Lower leg skin (tissue), 4 donors: ENCODE data around the gene CLDN9. TPM values are rescaled to one million over a fixed set of nuclear protein-coding genes. Genes with fewer than 3 reads are reported as not detected.

Experiments used
- DNase-seq, 2 donors: peaks; one replicate each; pipeline ENCODE4 v3.0.0-alpha.2; 2019; ENCODE audit warnings: low spot score in 2 of 2
- H3K4me3 ChIP-seq: fragments of 200-600 bp; sonication (generic); 2 replicates; pipeline ENCODE4 v1.5.1; 2017; ENCODE audit warnings: mild to moderate bottlenecking, low read depth; ENCODE audit not compliant: poor library complexity, severe bottlenecking
- POLR2A ChIP-seq, 2 donors: fragments of 450-650 bp; IDR thresholded peaks; one replicate each; pipeline ENCODE4 v1.6.1; 2016 to 2017; ENCODE audit warnings: antibody characterized with exemption in 2 of 2, mild to moderate bottlenecking in 1 of 2, moderate library complexity in 1 of 2
- WGBS, 2 donors: methylation state at CpG; one replicate each; pipeline ENCODE4 v1.1.5; 2018; 5-methylcytosine and 5-hydroxymethylcytosine counted together
- intact Hi-C: fragments of 100-400 bp; cut with DNase I; formaldehyde crosslinking; loops from one replicate; pipeline ENCODE4 v1.15.0; 2023; ENCODE audit warnings: low total_unique reads
- total RNA-seq, 4 donors: library from RNA; depleted of rRNA; stranded (reverse); fragments of >200 nt; gene quantifications; one replicate each; pipeline ENCODE4 v1.1.0, GENCODE V29; 2016
- TF ChIP-seq, protein P1 (sequence below), 3 donors: fragments of 450-650 bp; IDR thresholded peaks; one replicate each; pipeline ENCODE4 v1.5.1; 2016; ENCODE audit warnings: antibody characterized with exemption in 3 of 3, mild to moderate bottlenecking in 3 of 3, moderate library complexity in 2 of 3

Gene CLDN9
- total RNA-seq, 4 donors from 2014 or later: 0.15 to 0.23 TPM; not detected in 2

DNA sequence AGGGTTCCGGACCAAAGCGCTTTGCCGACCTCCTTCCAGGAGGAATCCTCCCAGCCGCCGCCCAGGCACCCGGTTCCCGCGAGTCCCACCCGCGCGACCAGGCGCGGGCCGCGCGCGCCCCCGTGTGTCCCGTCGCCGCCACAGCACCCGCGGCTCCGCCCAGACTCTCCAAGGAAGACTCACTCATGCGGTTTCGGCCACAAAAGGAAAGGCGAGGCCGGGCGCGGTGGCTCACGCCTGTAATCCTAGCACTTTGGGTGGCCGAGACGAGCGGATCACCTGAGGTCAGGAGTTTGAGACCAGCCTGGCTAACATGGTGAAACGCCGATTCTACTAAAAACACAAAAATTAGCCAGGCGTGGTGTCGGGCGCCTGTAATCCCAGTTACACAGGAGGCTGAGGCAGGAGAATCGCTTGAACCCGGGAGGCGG is 29.0 kb upstream of the CLDN9 start:
- 9 to 16% methylated on average over 23 to 42 of the region's 42 CpGs for WGBS, 2 donors
- TF ChIP-seq, protein P1, sequence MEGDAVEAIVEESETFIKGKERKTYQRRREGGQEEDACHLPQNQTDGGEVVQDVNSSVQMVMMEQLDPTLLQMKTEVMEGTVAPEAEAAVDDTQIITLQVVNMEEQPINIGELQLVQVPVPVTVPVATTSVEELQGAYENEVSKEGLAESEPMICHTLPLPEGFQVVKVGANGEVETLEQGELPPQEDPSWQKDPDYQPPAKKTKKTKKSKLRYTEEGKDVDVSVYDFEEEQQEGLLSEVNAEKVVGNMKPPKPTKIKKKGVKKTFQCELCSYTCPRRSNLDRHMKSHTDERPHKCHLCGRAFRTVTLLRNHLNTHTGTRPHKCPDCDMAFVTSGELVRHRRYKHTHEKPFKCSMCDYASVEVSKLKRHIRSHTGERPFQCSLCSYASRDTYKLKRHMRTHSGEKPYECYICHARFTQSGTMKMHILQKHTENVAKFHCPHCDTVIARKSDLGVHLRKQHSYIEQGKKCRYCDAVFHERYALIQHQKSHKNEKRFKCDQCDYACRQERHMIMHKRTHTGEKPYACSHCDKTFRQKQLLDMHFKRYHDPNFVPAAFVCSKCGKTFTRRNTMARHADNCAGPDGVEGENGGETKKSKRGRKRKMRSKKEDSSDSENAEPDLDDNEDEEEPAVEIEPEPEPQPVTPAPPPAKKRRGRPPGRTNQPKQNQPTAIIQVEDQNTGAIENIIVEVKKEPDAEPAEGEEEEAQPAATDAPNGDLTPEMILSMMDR (IDR thresholded peaks at IDR 0.05): no peak
- no peak for TF ChIP-seq POLR2A (IDR thresholded peaks at IDR 0.05)
- intact Hi-C loops: no loop called here
- no peak overlapping the region for H3K4me3 ChIP-seq
- peak; percentile 68 to 95 for DNase-seq

DNA sequence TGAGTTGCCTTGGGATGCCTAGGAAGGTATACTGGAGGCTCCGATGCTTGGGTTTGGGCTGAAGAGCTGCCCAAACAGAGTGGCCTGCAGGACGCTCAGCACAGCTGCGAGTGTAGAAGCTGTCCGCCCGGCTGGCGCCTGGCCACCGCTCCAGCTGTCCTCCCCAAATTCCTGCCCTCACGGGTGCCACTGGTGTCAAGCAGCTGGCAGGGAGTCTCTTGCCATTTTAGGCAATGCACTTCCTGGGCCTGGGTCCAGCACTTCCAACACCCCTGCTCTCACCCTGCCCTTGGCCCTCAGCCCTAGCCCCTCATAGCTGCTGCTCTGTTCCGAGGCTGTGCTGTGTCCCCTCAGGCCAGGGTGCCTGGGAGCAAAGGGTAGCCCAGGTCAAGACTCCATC is 27.3 kb upstream of the CLDN9 start:
- WGBS, 2 donors: 58 to 61% methylated on average over 9 of the region's 9 CpGs
- no peak for DNase-seq
- intact Hi-C loops: no loop called here
- H3K4me3 ChIP-seq: no peak overlapping the region
- TF ChIP-seq, protein P1 (IDR thresholded peaks at IDR 0.05): no peak
- no peak for TF ChIP-seq POLR2A (IDR thresholded peaks at IDR 0.05)

DNA sequence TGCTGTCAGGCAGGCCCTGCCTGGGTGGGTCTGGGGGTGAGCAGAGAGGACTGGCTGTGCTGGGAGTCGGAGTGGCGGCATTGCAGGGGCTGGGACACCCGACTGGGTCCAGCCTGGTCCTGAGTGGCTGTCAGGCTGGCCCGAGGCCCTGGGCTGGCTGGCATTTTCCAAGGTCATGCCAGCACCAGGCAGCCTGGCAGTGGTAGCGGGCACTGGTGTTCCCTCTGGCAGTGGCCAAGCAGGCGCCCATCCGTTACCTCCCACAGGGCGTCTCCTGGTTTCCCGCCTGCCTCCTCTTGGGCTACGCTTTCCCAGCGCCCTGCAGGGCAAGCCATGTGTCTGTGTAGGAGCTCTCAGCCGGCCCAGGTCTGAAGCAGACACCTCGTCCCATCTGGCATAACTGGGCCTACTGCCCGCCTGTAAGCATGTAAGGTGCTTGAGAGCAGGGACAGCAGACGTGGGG is 26.8 kb upstream of the CLDN9 start:
- intact Hi-C loops: no loop called here
- no peak for DNase-seq
- no peak overlapping the region for H3K4me3 ChIP-seq
- WGBS, 2 donors: 50 to 72% methylated on average over 5 to 15 of the region's 15 CpGs
- TF ChIP-seq, protein P1 (IDR thresholded peaks at IDR 0.05): no peak
- TF ChIP-seq POLR2A (IDR thresholded peaks at IDR 0.05): no peak

DNA sequence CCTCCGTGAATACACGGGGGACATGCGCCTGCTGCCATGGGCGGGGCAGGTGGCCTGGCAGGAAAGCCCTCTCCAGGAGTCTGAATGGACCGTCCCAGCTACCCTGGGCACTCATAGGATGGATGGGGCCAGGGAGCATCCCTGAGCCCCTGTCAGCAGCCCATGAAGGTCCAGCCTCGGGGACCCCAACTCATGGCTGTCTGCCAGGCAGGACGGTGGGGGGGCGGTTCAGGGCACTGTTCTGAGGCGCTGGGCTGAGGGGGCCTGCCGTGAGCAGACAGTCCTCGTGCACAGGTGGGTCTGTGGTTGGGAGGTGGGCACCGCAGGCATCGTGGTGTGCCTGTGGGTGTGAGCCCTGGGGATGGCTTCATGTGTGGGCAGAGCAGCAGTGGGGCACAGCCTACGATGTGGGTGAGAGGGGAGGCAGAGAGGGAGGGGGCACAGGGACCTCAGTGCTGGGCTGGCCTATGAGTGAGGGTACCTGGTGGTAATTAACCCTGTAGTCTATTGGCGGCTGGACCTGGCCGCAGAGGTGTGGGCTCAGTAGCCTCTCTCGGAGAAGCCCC is 26.0 kb upstream of the CLDN9 start:
- intact Hi-C loops: no loop called here
- 59 to 64% methylated on average over 14 to 15 of the region's 17 CpGs for WGBS, 2 donors
- TF ChIP-seq, protein P1 (IDR thresholded peaks at IDR 0.05): no peak
- no peak for TF ChIP-seq POLR2A (IDR thresholded peaks at IDR 0.05)
- DNase-seq: no peak
- H3K4me3 ChIP-seq: no peak overlapping the region

DNA sequence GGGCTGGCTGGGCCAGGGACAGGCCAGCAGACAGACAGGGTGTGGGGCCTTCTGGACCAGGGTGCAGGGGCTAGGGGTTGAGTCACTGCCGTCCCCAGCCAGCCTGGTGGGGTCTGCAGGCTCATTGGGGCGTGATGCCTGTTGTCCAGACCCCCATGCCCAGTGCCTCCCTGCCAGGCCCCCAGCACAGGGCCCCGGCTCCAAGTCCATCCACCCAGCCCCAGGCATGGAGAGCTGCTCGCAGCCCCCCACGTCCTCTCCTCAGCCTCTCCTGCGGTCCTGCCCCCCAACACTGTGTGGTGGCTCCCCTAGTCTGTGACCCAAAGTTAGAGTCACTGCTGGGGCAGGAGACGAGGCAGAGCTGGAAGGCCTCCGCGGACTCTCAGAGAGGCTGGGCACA is 25.4 kb upstream of the CLDN9 start:
- WGBS, 2 donors: 74 to 89% methylated on average over 6 of the region's 9 CpGs
- no peak overlapping the region for H3K4me3 ChIP-seq
- intact Hi-C loops: no loop called here
- no peak for TF ChIP-seq POLR2A (IDR thresholded peaks at IDR 0.05)
- TF ChIP-seq, protein P1 (IDR thresholded peaks at IDR 0.05): no peak
- DNase-seq: no peak

DNA sequence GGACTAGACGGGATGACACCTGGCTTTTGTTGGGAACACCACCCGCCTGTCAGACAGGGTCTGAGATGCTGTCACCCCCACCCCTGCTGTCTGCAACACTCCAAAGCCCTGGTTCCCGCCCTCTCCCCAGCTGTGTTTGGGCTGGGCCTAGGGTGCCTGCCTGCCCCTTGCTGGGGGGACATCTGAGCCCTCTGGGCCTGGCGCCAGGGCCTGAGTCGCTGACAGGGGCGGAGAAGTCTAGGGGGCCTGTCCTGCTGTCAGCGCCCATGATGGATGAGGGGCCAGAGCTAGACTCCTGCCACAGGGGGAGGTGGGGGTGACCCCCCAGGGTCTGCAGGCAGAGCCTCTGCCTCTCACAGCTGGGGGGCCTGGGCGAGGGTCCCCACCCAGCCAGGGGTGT is 24.9 kb upstream of the CLDN9 start:
- DNase-seq: no peak
- WGBS, 2 donors: 35 to 67% methylated on average over 2 to 4 of the region's 8 CpGs
- intact Hi-C loops: no loop called here

More for the DNA sequence above, 24.9 kb upstream of the CLDN9 start:
- TF ChIP-seq, protein P1 (IDR thresholded peaks at IDR 0.05): no peak
- no peak for TF ChIP-seq POLR2A (IDR thresholded peaks at IDR 0.05)
- H3K4me3 ChIP-seq: no peak overlapping the region
